Measurements from ENCODE around the gene ADSS1.
A peak's percentile ranks its signal among the peaks of the same experiment; 100 is the strongest.

The ADSS1 gene

GRCh38 chr14:104723651-104724406 is at the start of gene ADSS1:
ADSS1 (plus strand) TSS chr14:104724229; CDS start chr14:104724271, 42 bp downstream.
- no peaks in the 10 kb centered on the region for H3K4me1 Mint-ChIP-seq (ENCODE audit: low read depth)
- DNase-seq (ENCODE audit: low spot score) = peak; percentile 56
- H3K36me3 Mint-ChIP-seq (ENCODE audit: low read depth) = peaks cover 9% of the 10 kb centered on the region
- peak within 1 kb of the TSS; percentile 58 for H3K4me3 Mint-ChIP-seq
- no peaks in the 10 kb centered on the region for H3K9me3 Mint-ChIP-seq
- H3K27ac Mint-ChIP-seq = no peak within 1 kb of the TSS
- H3K27me3 Mint-ChIP-seq (ENCODE audit: low read depth) = no peaks in the 10 kb centered on the region

GRCh38 chr14:104675447-104675846 is 48.6 kb upstream of the ADSS1 start:
- peaks cover 12% of the 10 kb centered on the region for H3K4me1 Mint-ChIP-seq (ENCODE audit: low read depth)
- H3K9me3 Mint-ChIP-seq = no peaks in the 10 kb centered on the region
- no peaks in the 10 kb centered on the region for H3K27me3 Mint-ChIP-seq (ENCODE audit: low read depth)
- H3K4me3 Mint-ChIP-seq = no peak overlapping the region
- H3K27ac Mint-ChIP-seq = no peak overlapping the region
- DNase-seq (ENCODE audit: low spot score) = no peak
- no peaks in the 10 kb centered on the region for H3K36me3 Mint-ChIP-seq (ENCODE audit: low read depth)

- no peak overlapping the region for H3K27ac Mint-ChIP-seq
- H3K27me3 Mint-ChIP-seq (ENCODE audit: low read depth) = no peaks in the 10 kb centered on the region
- DNase-seq (ENCODE audit: low spot score) = no peak
- peaks cover 12% of the 10 kb centered on the region for H3K4me1 Mint-ChIP-seq (ENCODE audit: low read depth)
- no peaks in the 10 kb centered on the region for H3K9me3 Mint-ChIP-seq
- no peak overlapping the region for H3K4me3 Mint-ChIP-seq
- no peaks in the 10 kb centered on the region for H3K36me3 Mint-ChIP-seq (ENCODE audit: low read depth)
These were observed 47.8 kb upstream of the ADSS1 start for GRCh38 chr14:104676130-104676693.

- no peaks in the 10 kb centered on the region for H3K9me3 Mint-ChIP-seq
- no peaks in the 10 kb centered on the region for H3K36me3 Mint-ChIP-seq (ENCODE audit: low read depth)
- no peaks in the 10 kb centered on the region for H3K27me3 Mint-ChIP-seq (ENCODE audit: low read depth)
- peaks cover 12% of the 10 kb centered on the region for H3K4me1 Mint-ChIP-seq (ENCODE audit: low read depth)
- peak; percentile 58 for DNase-seq (ENCODE audit: low spot score)
- H3K4me3 Mint-ChIP-seq = peak overlapping the region; percentile 75
- H3K27ac Mint-ChIP-seq = peak overlapping the region; percentile 34
These were observed 47.1 kb upstream of the ADSS1 start for GRCh38 chr14:104676694-104677511.

- H3K27ac Mint-ChIP-seq = peak overlapping the region; percentile 82
- no peaks in the 10 kb centered on the region for H3K27me3 Mint-ChIP-seq (ENCODE audit: low read depth)
- DNase-seq (ENCODE audit: low spot score) = peak; percentile 86
- H3K36me3 Mint-ChIP-seq (ENCODE audit: low read depth) = no peaks in the 10 kb centered on the region
- no peaks in the 10 kb centered on the region for H3K9me3 Mint-ChIP-seq
- H3K4me3 Mint-ChIP-seq = peak overlapping the region; percentile 75
- peaks cover 12% of the 10 kb centered on the region for H3K4me1 Mint-ChIP-seq (ENCODE audit: low read depth)
These were observed 46.3 kb upstream of the ADSS1 start for GRCh38 chr14:104677512-104678332.

- no peaks in the 10 kb centered on the region for H3K27me3 Mint-ChIP-seq (ENCODE audit: low read depth)
- H3K4me1 Mint-ChIP-seq (ENCODE audit: low read depth) = peaks cover 12% of the 10 kb centered on the region
- no peaks in the 10 kb centered on the region for H3K9me3 Mint-ChIP-seq
- no peaks in the 10 kb centered on the region for H3K36me3 Mint-ChIP-seq (ENCODE audit: low read depth)
- H3K27ac Mint-ChIP-seq = peak overlapping the region; percentile 82
- no peak for DNase-seq (ENCODE audit: low spot score)
- peak overlapping the region; percentile 75 for H3K4me3 Mint-ChIP-seq
These were observed 45.7 kb upstream of the ADSS1 start for GRCh38 chr14:104678346-104678745.

- no peaks in the 10 kb centered on the region for H3K9me3 Mint-ChIP-seq
- H3K4me3 Mint-ChIP-seq = peak overlapping the region; percentile 12
- peaks cover 3% of the 10 kb centered on the region for H3K27me3 Mint-ChIP-seq (ENCODE audit: low read depth)
- H3K36me3 Mint-ChIP-seq (ENCODE audit: low read depth) = no peaks in the 10 kb centered on the region
- peaks cover 8% of the 10 kb centered on the region for H3K4me1 Mint-ChIP-seq (ENCODE audit: low read depth)
- no peak for DNase-seq (ENCODE audit: low spot score)
- H3K27ac Mint-ChIP-seq = no peak overlapping the region
These were observed 44.9 kb upstream of the ADSS1 start for GRCh38 chr14:104678901-104679705.

GRCh38 chr14:104680056-104680805 is 43.8 kb upstream of the ADSS1 start:
- Mint-ChIP-seq H3K27ac (no peak overlapping the region), H3K9me3 (no peaks in the 10 kb centered on the region), H3K4me3 (peak overlapping the region; percentile 12), H3K27me3 (ENCODE audit: low read depth) (peaks cover 3% of the 10 kb centered on the region), H3K36me3 (ENCODE audit: low read depth) (no peaks in the 10 kb centered on the region), H3K4me1 (ENCODE audit: low read depth) (peaks cover 14% of the 10 kb centered on the region)
- DNase-seq (ENCODE audit: low spot score) = no peak

- no peak for DNase-seq (ENCODE audit: low spot score)
These were observed 43.0 kb upstream of the ADSS1 start for GRCh38 chr14:104680806-104681688.

GRCh38 chr14:104681689-104682074 is 42.3 kb upstream of the ADSS1 start:
- no peak for DNase-seq (ENCODE audit: low spot score)
- Mint-ChIP-seq H3K4me1 (ENCODE audit: low read depth) (peaks cover 20% of the 10 kb centered on the region), H3K27ac (no peak overlapping the region), H3K9me3 (no peaks in the 10 kb centered on the region), H3K36me3 (ENCODE audit: low read depth) (no peaks in the 10 kb centered on the region), H3K27me3 (ENCODE audit: low read depth) (peaks cover 3% of the 10 kb centered on the region), H3K4me3 (no peak overlapping the region)

More at GRCh38 chr14:104680806-104681688, 43.0 kb upstream of the ADSS1 start:
- Mint-ChIP-seq H3K36me3 (ENCODE audit: low read depth) (no peaks in the 10 kb centered on the region), H3K9me3 (no peaks in the 10 kb centered on the region), H3K27ac (no peak overlapping the region), H3K27me3 (ENCODE audit: low read depth) (peaks cover 3% of the 10 kb centered on the region), H3K4me1 (ENCODE audit: low read depth) (peaks cover 17% of the 10 kb centered on the region), H3K4me3 (no peak overlapping the region)

- Mint-ChIP-seq H3K9me3 (no peaks in the 10 kb centered on the region), H3K4me3 (no peak overlapping the region), H3K27ac (no peak overlapping the region), H3K36me3 (ENCODE audit: low read depth) (no peaks in the 10 kb centered on the region), H3K27me3 (ENCODE audit: low read depth) (peaks cover 3% of the 10 kb centered on the region), H3K4me1 (ENCODE audit: low read depth) (peaks cover 24% of the 10 kb centered on the region)
- no peak for DNase-seq (ENCODE audit: low spot score)
These were observed 41.9 kb upstream of the ADSS1 start for GRCh38 chr14:104682107-104682593.
